Measurements from ENCODE around the gene MYH1.

The MYH1 gene

DNA sequence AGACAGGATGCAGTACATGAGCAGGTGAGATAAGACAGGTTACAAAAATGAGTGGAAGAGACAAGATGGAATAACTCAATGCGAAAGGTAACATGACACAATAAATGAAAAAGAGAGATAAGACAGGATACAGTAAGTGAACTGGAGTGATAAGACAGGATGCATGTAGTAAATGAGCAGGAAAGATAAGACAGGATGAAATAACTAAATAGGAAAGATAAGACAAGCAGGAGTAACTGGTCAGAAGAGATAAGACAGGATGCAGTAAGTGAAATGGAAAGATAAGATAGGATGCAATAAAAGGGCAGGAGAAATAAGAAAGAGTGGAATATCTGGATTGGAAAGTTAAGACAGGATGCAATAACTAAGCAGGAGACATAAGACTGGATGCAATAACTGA lies 40.6 kb downstream of the MYH1 start:
- DNase-seq, result no peak

DNA sequence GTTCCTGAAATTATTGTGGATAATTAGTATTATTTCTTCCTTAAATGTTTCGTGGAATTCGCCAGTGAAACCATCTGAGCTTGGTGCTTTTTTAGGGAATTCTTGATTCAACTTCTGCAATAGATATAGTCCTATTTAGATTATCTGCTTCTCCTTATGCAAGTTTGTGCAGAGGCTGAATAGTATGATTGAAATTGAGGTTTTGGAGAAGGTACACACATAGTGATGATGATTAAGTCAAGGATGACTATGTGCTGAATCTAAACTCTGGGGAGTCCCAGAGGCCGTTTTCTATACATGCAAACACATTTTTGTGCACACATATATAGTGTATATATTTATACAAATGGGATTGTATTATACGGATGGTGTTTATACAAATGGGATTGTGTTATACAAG lies 43.8 kb downstream of the MYH1 start:
- no peak for DNase-seq

DNA sequence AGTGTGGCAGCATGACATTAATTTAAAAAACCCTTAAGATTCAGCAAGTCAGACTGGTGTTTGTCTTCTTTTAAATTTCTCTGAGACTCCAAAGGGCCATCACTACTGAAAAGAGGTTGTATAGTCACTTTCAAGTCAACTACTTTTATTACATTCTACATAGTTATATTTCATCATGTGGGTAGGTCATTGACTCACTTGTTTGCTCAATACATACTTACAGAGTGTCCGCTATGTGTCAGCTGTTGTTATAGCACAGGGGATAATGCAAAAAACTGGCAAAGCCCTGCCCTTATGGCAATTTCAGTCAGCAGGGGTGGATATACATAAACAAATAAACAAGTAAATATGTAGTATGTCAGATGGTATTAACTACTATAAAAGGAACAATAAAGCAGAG lies 46.5 kb downstream of the MYH1 start:
- DNase-seq, result no peak

DNA sequence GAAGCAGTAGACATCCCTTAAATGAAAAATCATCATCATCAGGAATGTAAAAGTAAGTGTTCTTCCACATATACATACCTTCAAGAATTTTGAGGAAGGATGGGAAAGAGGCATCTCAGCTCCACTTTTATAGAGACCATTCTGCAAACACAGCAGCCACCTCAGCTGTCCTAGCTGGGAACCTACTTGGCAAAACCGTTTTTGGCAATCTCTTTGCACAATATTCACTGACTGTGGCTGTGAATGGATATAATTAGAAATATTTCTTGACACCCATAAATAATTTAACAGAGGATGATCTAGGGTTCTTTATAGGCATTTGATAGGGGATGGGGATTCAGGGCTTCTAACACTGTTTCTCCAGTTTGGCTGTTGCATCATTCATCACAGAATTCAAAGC lies 48.9 kb downstream of the MYH1 start, which contains the start of gene MYH4:
Gene MYH4, minus strand, starts transcription at position 101 of the 400 bp plus-strand sequence. CDS start 2,814 bp downstream, outside the sequence.
- no peak for DNase-seq

DNA sequence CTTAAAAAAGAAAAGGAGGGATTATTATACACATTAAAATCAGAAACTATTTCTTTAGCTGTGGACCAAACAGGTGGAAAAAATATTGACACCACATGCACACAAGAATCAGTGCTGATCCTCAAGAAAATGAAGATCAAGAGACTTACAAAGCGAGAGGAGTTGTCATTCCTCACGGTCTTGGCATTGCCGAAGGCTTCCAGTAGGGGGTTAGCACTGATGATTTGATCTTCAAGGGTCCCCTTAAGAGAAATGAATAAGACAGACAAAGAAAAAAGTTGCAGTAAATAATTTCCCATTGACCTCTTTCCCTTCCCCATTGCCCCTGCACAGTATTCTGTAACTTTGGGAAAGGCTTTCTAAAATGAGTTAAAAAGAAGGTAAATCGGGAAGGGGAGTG lies 54.9 kb downstream of the MYH1 start:
- DNase-seq, result no peak

DNA sequence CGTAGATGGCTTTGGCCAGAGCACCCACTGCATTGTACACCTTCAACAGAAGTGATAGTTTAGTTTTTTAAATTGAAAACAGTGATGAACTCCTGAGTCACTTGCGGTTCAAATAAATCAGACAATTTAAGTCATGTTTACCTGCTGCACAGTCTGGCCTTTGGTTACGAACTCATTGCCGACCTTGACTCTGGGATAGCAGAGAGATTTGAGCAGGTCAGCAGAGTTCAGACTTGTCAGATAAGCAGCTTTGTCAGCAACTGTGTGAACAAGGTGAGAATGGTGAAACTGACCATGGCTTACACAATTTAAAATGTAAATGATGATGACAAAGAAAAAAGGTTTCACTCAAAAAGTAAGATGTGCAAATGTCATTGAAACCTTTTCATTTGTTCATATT lies 58.3 kb downstream of the MYH1 start:
- no peak for DNase-seq

DNA sequence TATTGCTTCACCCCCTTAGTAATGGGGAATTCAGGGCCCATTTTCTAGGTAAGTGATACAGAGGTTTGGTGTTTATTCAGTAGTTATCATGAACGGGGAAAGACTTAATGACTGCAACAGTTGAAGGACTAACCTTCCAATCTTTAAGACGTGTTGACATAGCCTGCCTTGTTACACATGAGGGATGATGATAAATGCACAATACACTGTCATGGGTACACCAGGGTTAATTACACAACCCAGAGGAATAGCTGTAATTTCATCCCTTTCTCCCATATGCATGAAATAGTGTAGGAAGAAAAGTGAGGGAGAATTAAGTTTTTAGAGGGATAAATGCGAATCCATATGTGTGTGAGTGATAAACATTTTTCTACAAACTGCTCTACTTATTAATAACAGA lies 59.6 kb downstream of the MYH1 start:
- DNase-seq, result no peak

DNA sequence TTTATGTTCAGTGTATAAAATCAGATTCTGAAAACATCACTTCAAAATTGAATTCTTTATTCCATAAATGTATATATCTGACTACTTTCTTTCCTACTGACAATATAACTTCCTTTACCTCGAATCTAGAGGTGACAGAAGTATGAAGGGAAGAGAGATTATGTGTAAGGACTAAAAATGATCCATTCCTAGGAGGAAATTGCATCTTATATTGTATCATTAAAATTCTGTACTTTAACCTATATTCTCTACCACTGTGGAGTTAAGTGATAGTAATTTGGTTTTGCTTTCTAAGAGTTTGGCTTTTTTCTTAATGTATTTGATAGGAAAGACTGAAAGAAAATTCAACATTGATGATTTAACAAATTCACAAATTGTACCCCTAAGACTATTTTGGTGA lies 60.4 kb downstream of the MYH1 start:
- no peak for DNase-seq

DNA sequence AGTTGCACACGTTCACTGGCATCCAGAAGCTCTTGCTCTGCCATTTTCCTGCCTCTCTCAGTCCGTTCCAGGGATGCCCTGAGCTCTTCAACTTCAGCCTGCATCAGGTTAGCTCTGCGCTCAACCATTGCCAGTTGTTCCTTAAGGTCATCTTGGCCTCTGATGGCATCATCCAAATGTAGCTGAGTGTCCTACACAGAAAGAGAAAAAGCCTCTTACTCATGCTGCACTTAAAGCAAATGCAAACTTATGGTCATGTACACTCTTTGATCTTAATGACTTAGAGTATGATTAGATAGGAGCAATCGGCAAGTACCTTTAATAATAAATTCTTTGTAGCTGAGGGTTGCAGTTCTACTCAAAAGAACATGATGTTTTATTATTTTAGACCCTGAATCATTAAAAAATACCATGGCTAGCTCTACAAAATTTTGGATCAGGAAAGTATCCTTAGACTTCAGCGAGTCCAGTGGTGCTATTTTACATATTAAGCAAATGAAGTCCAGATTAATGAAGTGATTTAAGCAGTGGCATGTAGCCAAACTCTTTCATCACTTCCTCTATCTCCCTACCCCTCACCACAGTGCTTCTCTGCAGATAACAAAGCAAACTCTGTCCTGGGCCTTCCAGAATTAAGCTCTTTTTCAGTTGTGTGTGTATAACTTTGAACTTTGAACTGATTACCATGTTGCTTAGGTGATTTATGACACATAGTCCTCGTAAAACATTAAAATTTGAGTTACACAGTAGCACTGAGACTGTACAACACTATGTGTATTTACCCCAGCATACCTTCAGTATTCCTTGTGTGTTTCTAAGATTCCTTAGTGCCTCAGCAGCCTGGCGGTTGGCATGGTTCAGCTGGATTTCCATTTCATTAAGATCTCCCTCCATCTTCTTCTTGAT lies 71.1 kb downstream of the MYH1 start:
- no peak for DNase-seq
